Chondrocyte (in vitro differentiated cells): ENCODE measurements around the gene ZNF784. TPM values are rescaled to one million over a fixed set of nuclear protein-coding genes. Genes with fewer than 3 reads are reported as not detected.

Source experiments
- DNase-seq: peaks from one replicate; pipeline ENCODE4 v3.0.0; 2021; ENCODE audit warnings: mixed read lengths, low spot score
- H3K27ac Mint-ChIP-seq: one replicate; pipeline ENCODE4 v1.8.0; 2021; ENCODE audit warnings: mild to moderate bottlenecking, moderate library complexity, mixed read lengths; ENCODE audit not compliant: unreplicated experiment
- H3K27me3 Mint-ChIP-seq: 2 replicates; pipeline ENCODE4 v1.8.0; 2021; ENCODE audit warnings: low read depth, mixed read lengths
- H3K36me3 Mint-ChIP-seq: 2 replicates; pipeline ENCODE4 v1.8.0; 2021; ENCODE audit warnings: low read depth, mixed read lengths
- H3K4me1 Mint-ChIP-seq: 2 replicates; pipeline ENCODE4 v1.8.0; 2021; ENCODE audit warnings: low read depth, mild to moderate bottlenecking, mixed read lengths
- H3K4me3 Mint-ChIP-seq: one replicate; pipeline ENCODE4 v1.8.0; 2021; ENCODE audit warnings: mild to moderate bottlenecking, moderate library complexity, mixed read lengths; ENCODE audit not compliant: unreplicated experiment
- H3K9me3 Mint-ChIP-seq: 2 replicates; pipeline ENCODE4 v1.8.0; 2021; ENCODE audit warnings: low read depth, mixed read lengths
- total RNA-seq: library from RNA; stranded (reverse); gene quantifications from 3 replicates; pipeline ENCODE4 v1.2.1, GENCODE V29; 2021
- TF ChIP-seq, protein P1 (sequence below): fragments of 200-600 bp; sonication (generic); IDR thresholded peaks from 2 replicates; pipeline ENCODE4 v1.5.0; 2021; ENCODE audit warnings: antibody characterized with exemption, mild to moderate bottlenecking, moderate library complexity

The ZNF784 gene
- total RNA-seq, 1 donor from 2014 or later, result 6.4 TPM

GRCh38 chr19:55611300-55611982 is 12.9 kb downstream of the ZNF784 start:
- TF ChIP-seq, protein P1, sequence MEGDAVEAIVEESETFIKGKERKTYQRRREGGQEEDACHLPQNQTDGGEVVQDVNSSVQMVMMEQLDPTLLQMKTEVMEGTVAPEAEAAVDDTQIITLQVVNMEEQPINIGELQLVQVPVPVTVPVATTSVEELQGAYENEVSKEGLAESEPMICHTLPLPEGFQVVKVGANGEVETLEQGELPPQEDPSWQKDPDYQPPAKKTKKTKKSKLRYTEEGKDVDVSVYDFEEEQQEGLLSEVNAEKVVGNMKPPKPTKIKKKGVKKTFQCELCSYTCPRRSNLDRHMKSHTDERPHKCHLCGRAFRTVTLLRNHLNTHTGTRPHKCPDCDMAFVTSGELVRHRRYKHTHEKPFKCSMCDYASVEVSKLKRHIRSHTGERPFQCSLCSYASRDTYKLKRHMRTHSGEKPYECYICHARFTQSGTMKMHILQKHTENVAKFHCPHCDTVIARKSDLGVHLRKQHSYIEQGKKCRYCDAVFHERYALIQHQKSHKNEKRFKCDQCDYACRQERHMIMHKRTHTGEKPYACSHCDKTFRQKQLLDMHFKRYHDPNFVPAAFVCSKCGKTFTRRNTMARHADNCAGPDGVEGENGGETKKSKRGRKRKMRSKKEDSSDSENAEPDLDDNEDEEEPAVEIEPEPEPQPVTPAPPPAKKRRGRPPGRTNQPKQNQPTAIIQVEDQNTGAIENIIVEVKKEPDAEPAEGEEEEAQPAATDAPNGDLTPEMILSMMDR, result no peak
- H3K27me3 Mint-ChIP-seq, result no peaks in the 10 kb centered on the region
- H3K36me3 Mint-ChIP-seq, result peaks cover 13% of the 10 kb centered on the region
- H3K9me3 Mint-ChIP-seq, result peaks cover 5% of the 10 kb centered on the region
- peak overlapping the region; percentile 36 for H3K27ac Mint-ChIP-seq
- DNase-seq, result no peak
- H3K4me3 Mint-ChIP-seq, result no peak overlapping the region
- peaks cover 26% of the 10 kb centered on the region for H3K4me1 Mint-ChIP-seq

DNA sequence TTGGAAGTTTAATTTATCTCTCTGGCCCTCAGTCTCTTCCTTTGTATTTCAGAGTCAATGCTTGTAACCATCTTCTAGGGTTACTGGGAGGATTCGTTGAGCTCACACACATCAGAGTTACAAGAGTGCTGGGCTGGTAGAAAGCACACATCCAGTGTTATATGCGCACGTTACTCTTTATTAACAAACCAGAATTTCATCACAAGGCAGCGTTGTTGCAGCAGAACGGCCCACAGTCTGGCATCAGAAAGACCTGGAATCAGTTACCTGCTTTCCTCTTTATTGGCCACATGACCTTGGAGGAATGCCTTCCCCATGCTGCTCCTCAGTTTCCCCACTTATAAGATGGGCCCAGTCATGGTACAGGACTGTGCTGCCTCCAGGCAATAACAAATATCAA is 15.0 kb downstream of the ZNF784 start:
- Mint-ChIP-seq H3K4me3 (no peak overlapping the region), H3K27ac (no peak overlapping the region), H3K36me3 (peaks cover 13% of the 10 kb centered on the region), H3K27me3 (no peaks in the 10 kb centered on the region), H3K4me1 (peaks cover 35% of the 10 kb centered on the region), H3K9me3 (peaks cover 5% of the 10 kb centered on the region)
- TF ChIP-seq, protein P1, result no peak
- DNase-seq, result no peak

DNA sequence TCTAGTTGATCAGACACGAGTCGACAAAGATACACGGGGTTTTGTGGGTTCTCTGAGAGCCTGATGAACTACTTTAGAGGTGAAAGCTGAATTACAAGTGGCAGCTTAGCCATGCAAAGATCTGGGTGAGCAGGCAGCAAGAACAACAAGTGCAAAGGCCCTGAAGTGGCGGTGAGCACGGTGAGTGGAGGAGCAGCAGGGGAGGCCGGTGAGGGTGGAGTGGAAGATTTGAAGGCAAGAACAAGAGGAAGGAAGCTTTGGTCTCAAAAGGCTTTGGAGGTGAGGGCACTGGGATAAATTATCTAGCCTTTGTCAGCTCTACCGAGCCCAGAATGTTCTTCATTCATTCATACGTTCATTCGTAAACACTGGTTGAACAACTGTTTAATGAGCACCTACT is 17.5 kb downstream of the ZNF784 start:
- Mint-ChIP-seq H3K9me3 (peaks cover 5% of the 10 kb centered on the region), H3K36me3 (peaks cover 13% of the 10 kb centered on the region), H3K4me3 (peak overlapping the region; percentile 88), H3K27ac (peak overlapping the region; percentile 92), H3K27me3 (no peaks in the 10 kb centered on the region), H3K4me1 (peaks cover 35% of the 10 kb centered on the region)
- DNase-seq, result no peak
- TF ChIP-seq, protein P1, result no peak

- H3K9me3 Mint-ChIP-seq, result peaks cover 5% of the 10 kb centered on the region
- H3K36me3 Mint-ChIP-seq, result peaks cover 13% of the 10 kb centered on the region
- H3K4me1 Mint-ChIP-seq, result peaks cover 39% of the 10 kb centered on the region
These were observed 17.9 kb downstream of the ZNF784 start for GRCh38 chr19:55606471-55606787.

DNA sequence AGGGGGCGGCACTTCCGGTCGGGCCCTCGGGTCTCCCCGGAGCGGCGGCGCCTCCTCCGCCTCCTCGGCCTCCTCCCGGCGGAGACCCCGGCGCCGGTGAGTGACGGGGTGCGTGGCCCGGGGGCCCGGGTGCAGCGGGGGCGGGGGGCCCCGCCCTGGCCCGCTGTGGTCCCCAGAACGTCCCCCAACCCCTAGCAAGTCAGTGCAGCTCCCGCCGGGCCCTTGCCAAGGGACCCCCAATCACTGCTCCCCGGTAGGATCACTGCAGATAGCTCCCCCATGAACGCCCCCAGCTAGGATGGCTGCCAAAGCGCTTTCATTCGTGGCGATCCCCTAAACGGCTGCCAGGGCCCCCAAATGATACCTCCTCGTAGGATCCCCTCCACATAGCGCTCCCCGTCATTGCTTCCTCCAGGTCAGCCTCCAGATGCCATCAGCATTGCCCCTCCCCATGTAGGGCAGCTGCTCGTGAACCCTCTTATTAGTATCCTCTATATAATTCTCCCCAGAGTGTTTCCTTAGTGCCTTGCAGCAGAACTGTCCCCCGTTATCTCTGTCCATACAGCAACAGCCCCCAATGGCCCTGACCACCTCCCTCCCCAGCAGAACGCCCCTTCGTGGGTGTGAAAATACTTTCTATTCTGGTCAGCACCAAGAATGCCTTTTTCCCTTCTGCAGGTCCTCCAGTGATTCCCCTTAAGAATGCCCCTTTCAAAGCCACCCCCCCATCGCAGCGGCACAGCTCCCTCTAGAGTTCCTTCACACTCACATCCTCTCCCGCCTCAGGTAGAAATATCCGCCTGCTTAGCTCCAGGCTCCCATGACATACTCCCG is 18.5 kb downstream of the ZNF784 start, which contains the start of gene ZNF865:
TSS of gene ZNF865 (plus strand) at position 11 of the 834 bp plus-strand sequence. CDS start 7,972 bp downstream, outside the sequence.
- peaks cover 40% of the 10 kb centered on the region for H3K4me1 Mint-ChIP-seq
- TF ChIP-seq, protein P1, result peak; percentile 87
- H3K36me3 Mint-ChIP-seq, result peaks cover 13% of the 10 kb centered on the region
- peaks cover 5% of the 10 kb centered on the region for H3K9me3 Mint-ChIP-seq
- DNase-seq, result no peak
- peak within 1 kb of the TSS; percentile 88 for H3K4me3 Mint-ChIP-seq
- no peaks in the 10 kb centered on the region for H3K27me3 Mint-ChIP-seq
- H3K27ac Mint-ChIP-seq, result peak within 1 kb of the TSS; percentile 98

More at GRCh38 chr19:55606471-55606787, 17.9 kb downstream of the ZNF784 start:
- DNase-seq, result no peak
- peak overlapping the region; percentile 88 for H3K4me3 Mint-ChIP-seq
- H3K27ac Mint-ChIP-seq, result peak overlapping the region; percentile 92
- no peaks in the 10 kb centered on the region for H3K27me3 Mint-ChIP-seq
- TF ChIP-seq, protein P1, result peak; percentile 58
